Measurements from ENCODE around the gene PIK3R6. TPM values are rescaled to one million over a fixed set of nuclear protein-coding genes. Genes with fewer than 3 reads are reported as not detected.

Gene PIK3R6
- total RNA-seq, 1 experiment from 2014 or later = not detected

- Histone ChIP-seq H3K27me3 (ENCODE audit: insufficient read depth, low read length) (no peaks in the 10 kb centered on the region), H4K5ac (ENCODE audit: insufficient read length, low read depth, low read length) (no peak overlapping the region), H3K79me1 (ENCODE audit: insufficient read depth, low read depth, low read length, poor library complexity, severe bottlenecking) (no peaks in the 10 kb centered on the region), H2BK5ac (ENCODE audit: insufficient read length, low read length) (no peak overlapping the region), H3K9ac (ENCODE audit: extremely low read depth, insufficient read length, low read length) (no peak overlapping the region), H3K4me1 (ENCODE audit: insufficient read depth, low read length) (no peaks in the 10 kb centered on the region), H2AFZ (ENCODE audit: low read length) (no peak overlapping the region), H3K79me2 (ENCODE audit: insufficient read depth, low read length) (no peaks in the 10 kb centered on the region), H3K4me2 (ENCODE audit: insufficient read depth, insufficient read length, low read length) (no peak overlapping the region), H3K23me2 (ENCODE audit: insufficient read length, low read depth, low read length, poor library complexity, severe bottlenecking) (no peaks in the 10 kb centered on the region), H2BK15ac (ENCODE audit: low read depth, low read length) (no peak overlapping the region), H3K23ac (ENCODE audit: insufficient read length, low read depth, low read length) (no peak overlapping the region), H3K4ac (ENCODE audit: low read depth, low read length) (no peak overlapping the region), H4K8ac (replicated peaks; ENCODE audit: insufficient read length, low read depth, low read length) (no peak overlapping the region), H3K9me3 (ENCODE audit: control insufficient read depth, low read depth, low read length) (peaks cover 5% of the 10 kb centered on the region), H2BK120ac (ENCODE audit: low read depth, low read length, poor library complexity, severe bottlenecking) (no peak overlapping the region), H4K20me1 (ENCODE audit: control insufficient read depth, insufficient read depth, insufficient read length) (no peaks in the 10 kb centered on the region), H2AK5ac (ENCODE audit: insufficient read length, low read length) (no peak overlapping the region), H2BK20ac (ENCODE audit: low read depth, low read length, poor library complexity, severe bottlenecking) (no peak overlapping the region), H3K27ac (ENCODE audit: insufficient read length, low read depth, low read length) (no peak overlapping the region), H3K56ac (ENCODE audit: insufficient read length, low read depth, low read length) (no peak overlapping the region), H3K18ac (ENCODE audit: insufficient read length, low read depth, low read length) (no peak overlapping the region), H3T11ph (ENCODE audit: low read length) (no peak overlapping the region), H4K91ac (ENCODE audit: insufficient read length, low read depth, low read length) (no peak overlapping the region), H3K14ac (ENCODE audit: insufficient read depth, low read length) (no peak overlapping the region), H2BK12ac (ENCODE audit: insufficient read length, low read depth, low read length) (no peak overlapping the region)
- DNase-seq = peak; percentile 42
- Mint-ChIP-seq H3K27me3 (ENCODE audit: low read depth) (no peaks in the 10 kb centered on the region; the same call in 1 of the 2 replicates), H3K4me3 (no peak overlapping the region), H3K4me1 (peaks cover 20 to 29% of the 10 kb centered on the region in 2 experiments), H3K9me3 (peaks cover 9 to 16% of the 10 kb centered on the region in 2 experiments), H3K27ac (peak overlapping the region in 1 of 3 experiments; percentile 13; a peak in 3 of 7 replicates), H3K36me3 (ENCODE audit: insufficient read depth in 1 of 3, low read depth in 3 of 3) (peaks cover 2 to 10% (median 6%) of the 10 kb centered on the region in 3 experiments; a peak in 6 of 7 replicates)
- TF ChIP-seq CTCF (conservative IDR thresholded peaks at IDR 0.05) = no peak
- no CpG with 5 or more reads among the region's 10 CpGs for WGBS (ENCODE audit: extremely low coverage, insufficient read length, low lambda C conversion rate)
These were observed 77.7 kb downstream of the PIK3R6 start for GRCh38 chr17:8789743-8790142.
